ENCODE data around the gene TYROBP. TPM values are rescaled to one million over a fixed set of nuclear protein-coding genes. Genes with fewer than 3 reads are reported as not detected.
"Not testable (repeated sequence)": the region's sequence is repeated elsewhere in the genome, so short reads cannot be mapped to it uniquely, and the experiment has no call there.

Gene TYROBP
- total RNA-seq, 2 experiments from 2014 or later: 0.58 to 1.1 TPM

DNA sequence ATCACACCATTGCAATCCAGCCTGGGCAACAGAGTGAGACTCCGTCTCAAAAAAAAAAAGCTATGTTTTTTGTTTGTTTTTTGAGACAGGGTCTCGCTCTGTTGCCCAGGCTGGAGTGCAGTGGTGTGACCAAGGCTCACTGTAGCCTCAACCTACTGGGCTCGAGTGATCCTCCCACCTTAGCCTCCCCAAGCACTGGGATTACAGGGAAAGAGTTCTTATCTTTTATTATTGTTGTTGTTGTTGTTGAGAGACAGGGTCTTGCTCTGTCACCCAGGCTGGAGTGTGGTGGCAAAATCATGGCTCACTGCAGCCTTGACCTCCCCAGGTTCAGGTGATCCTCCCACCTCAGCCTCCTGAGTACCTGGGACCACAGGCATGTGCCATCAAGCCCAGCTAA is 16.3 kb downstream of the TYROBP start:
- H3K9me3 Mint-ChIP-seq, DNase-seq, H3K27me3 Mint-ChIP-seq, H3K27ac Mint-ChIP-seq, H3K4me3 Mint-ChIP-seq: not testable (repeated sequence)
- CTCF ChIA-PET: interaction anchor here (0.5 to 1.2 kb wide), 2 partner anchors 8 to 202 kb away, joined by 4 read pairs; no protein-coding TSS in a partner anchor
- H3K36me3 Mint-ChIP-seq (ENCODE audit: low read depth): peaks cover 72% of the 10 kb centered on the region
- H3K4me1 Mint-ChIP-seq: peaks cover 15% of the 10 kb centered on the region
- POLR2A ChIA-PET: interaction anchor here (0.6 to 1.3 kb wide), 3 partner anchors 11 to 39 kb away, joined by 4 to 5 read pairs (median 5); no protein-coding TSS in a partner anchor

DNA sequence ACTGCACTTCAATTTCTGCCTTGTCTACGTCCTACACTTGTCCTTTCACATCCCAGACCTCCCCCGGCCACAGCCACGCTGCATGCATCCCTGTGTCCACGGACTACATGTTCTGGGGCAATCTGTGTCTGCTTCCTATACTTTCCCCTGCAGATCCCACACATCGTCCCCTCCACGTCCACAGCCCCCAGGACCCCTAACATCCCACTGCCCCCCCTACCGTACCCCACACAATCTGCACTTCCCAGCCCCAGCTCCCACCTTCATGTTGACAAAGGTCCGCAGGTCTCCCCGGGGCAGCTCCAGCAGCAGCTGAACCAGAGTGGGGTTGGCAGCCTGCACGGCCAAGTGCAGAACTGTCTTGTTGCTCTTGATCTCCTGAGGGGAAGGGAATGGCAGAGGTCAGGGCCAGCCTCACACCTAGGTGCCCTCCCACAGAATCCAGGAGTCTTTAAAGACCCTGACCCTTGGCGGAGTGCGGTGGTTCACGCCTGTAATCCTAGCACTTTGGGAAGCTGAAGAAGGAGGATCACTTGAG is 17.9 kb downstream of the TYROBP start:
- H3K27me3 Mint-ChIP-seq: no peaks in the 10 kb centered on the region
- peaks cover 7% of the 10 kb centered on the region for H3K4me1 Mint-ChIP-seq
- DNase-seq: no peak
- ChIA-PET CTCF (no interaction called here), POLR2A (no interaction called here)
- no peak overlapping the region for H3K4me3 Mint-ChIP-seq
- no peaks in the 10 kb centered on the region for H3K9me3 Mint-ChIP-seq
- H3K27ac Mint-ChIP-seq: no peak overlapping the region
- H3K36me3 Mint-ChIP-seq (ENCODE audit: low read depth): peaks cover 71% of the 10 kb centered on the region

DNA sequence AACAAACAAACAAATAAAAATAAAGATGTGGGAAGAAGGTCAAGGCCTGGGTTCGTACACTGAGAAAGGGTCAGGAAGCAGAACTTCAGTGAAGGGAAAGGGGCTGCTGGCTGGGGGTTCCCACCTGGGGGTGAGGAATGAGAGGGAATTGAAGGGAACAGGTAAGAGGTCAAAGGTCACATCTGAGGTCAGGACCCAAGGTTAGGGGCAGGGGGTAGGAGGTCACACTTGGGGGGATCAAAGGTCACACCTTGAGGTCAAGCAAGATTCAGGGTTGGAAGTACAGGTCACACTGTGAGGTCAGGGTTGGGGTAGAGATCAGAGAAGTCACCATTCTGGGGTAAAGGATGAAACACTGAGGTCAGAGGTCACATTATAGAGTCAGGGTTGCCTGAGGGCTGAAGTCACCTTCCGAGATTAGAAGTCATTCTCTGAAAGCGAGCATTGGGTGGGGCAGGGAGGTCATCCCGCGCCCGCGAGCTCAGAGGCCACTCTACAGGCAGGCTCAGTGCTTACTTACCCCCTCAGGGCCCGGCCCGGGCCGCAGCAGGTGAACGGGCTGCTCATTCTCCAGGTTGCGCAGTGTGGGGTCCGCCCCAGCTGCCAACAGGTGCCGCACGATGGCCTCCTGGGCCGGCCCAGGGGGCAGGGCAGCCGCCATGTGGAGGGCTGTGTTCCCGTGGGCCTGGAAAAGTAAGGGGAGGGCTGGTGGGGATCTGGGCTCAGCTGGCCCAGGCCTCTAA is 18.6 kb downstream of the TYROBP start:
- H3K4me3 Mint-ChIP-seq: no peak overlapping the region
- no peaks in the 10 kb centered on the region for H3K27me3 Mint-ChIP-seq
- peaks cover 5% of the 10 kb centered on the region for H3K4me1 Mint-ChIP-seq
- ChIA-PET POLR2A (no interaction called here), CTCF (no interaction called here)
- no peak overlapping the region for H3K27ac Mint-ChIP-seq
- no peaks in the 10 kb centered on the region for H3K9me3 Mint-ChIP-seq
- no peak for DNase-seq
- H3K36me3 Mint-ChIP-seq (ENCODE audit: low read depth): peaks cover 69% of the 10 kb centered on the region

GRCh38 chr19:35888398-35888797 is 19.7 kb downstream of the TYROBP start:
- CTCF ChIA-PET: no interaction called here
- no peak for DNase-seq
- peaks cover 59% of the 10 kb centered on the region for H3K36me3 Mint-ChIP-seq (ENCODE audit: low read depth)
- H3K4me3 Mint-ChIP-seq: no peak overlapping the region
- H3K27ac Mint-ChIP-seq: no peak overlapping the region
- no peaks in the 10 kb centered on the region for H3K27me3 Mint-ChIP-seq
- no peaks in the 10 kb centered on the region for H3K9me3 Mint-ChIP-seq
- peaks cover 5% of the 10 kb centered on the region for H3K4me1 Mint-ChIP-seq
- POLR2A ChIA-PET: no interaction called here

GRCh38 chr19:35887197-35887596 is 20.9 kb downstream of the TYROBP start:
- peaks cover 4% of the 10 kb centered on the region for H3K4me1 Mint-ChIP-seq
- POLR2A ChIA-PET: interaction anchor here (0.7 kb wide), 1 partner anchor 44 kb away, joined by 3 read pairs; no protein-coding TSS in a partner anchor

DNA sequence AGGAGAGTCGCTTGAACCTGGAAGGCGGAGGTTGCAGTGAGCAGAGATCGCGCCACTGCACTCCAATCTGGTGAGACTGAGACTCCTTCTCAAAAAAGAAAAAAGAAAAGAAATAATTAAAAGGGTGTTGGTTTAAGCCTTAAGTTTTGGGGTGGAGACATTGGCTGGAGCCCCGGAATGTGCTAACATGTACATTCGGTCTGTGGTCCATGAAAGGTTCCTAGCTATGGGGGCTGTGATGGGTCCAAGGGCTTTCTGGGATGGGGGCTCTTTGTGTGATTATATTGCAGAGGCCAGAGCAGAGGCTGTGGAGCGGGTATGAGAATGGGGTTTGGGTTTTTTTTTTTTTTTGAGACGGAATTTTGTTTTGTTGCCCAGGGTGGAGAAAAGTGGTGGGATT is 22.2 kb downstream of the TYROBP start:
- no peaks in the 10 kb centered on the region for H3K27me3 Mint-ChIP-seq
- H3K4me1 Mint-ChIP-seq: peaks cover 5% of the 10 kb centered on the region
- no peak for DNase-seq
- H3K27ac Mint-ChIP-seq: no peak overlapping the region
- no peaks in the 10 kb centered on the region for H3K9me3 Mint-ChIP-seq
- POLR2A ChIA-PET: interaction anchor here (1.0 to 4.9 kb wide), 2 partner anchors 23 to 46 kb away, joined by 3 to 38 read pairs; partner anchors contain the start of gene TYROBP
- CTCF ChIA-PET: no interaction called here
- peaks cover 45% of the 10 kb centered on the region for H3K36me3 Mint-ChIP-seq (ENCODE audit: low read depth)
- no peak overlapping the region for H3K4me3 Mint-ChIP-seq

More at GRCh38 chr19:35887197-35887596, 20.9 kb downstream of the TYROBP start:
- Mint-ChIP-seq H3K36me3 (ENCODE audit: low read depth) (peaks cover 49% of the 10 kb centered on the region), H3K27me3 (no peaks in the 10 kb centered on the region), H3K27ac (no peak overlapping the region), H3K4me3 (no peak overlapping the region), H3K9me3 (no peaks in the 10 kb centered on the region)
- CTCF ChIA-PET: no interaction called here
- DNase-seq: no peak

DNA sequence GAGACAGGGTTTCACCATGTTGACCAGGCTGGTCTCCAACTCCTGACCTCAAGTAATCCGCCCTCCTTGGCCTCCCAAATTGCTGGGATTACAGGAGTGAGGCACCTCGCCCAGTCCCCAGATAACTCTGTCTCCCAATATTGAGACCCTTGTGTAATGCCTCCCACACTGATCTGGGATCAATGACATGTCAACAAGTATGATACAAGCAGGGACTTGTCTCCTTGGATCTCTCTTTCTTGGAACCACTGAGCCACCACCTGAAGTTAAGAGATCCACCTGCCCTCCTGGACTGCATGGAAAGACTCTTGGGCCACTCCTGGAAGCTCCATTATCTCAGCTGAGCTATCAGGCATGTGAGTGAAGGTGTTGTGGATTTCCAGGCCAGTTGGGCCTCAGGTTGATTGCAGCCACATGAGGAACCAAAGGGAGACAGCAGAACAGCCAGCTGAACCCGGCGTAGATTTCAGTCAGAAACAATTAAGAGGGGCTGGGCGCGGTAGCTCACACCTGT is 22.8 kb downstream of the TYROBP start:
- H3K9me3 Mint-ChIP-seq: no peaks in the 10 kb centered on the region
- CTCF ChIA-PET: interaction anchor here (7.3 kb wide), 1 partner anchor 46 kb away, joined by 120 read pairs; no protein-coding TSS in a partner anchor

DNA sequence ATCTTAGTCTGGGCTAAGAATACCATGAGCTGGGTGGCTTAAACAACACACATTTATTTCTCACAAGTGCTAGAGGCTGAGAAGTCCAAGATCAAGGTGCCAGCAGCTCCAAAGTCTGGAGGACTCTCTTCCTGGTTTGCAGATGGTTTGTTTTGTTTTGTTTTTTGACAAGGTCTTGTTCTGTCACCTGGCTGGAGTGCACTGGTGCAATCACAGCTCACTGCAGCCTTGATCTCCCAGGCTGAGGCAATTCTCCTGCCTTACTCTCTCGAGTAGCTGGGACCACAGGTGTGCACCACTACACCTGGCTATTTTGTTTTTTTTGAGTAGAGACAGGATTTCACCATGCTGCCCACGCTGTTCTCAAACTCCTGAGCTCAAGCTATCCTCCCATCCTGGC is 24.2 kb downstream of the TYROBP start:
- Mint-ChIP-seq H3K27ac (no peak overlapping the region), H3K27me3 (peaks cover 8% of the 10 kb centered on the region), H3K9me3 (no peaks in the 10 kb centered on the region), H3K4me3 (no peak overlapping the region), H3K36me3 (ENCODE audit: low read depth) (peaks cover 30% of the 10 kb centered on the region), H3K4me1 (peaks cover 12% of the 10 kb centered on the region)
- ChIA-PET POLR2A (interaction anchor here (1.2 to 4.9 kb wide), 5 partner anchors 9 to 48 kb away, joined by 3 to 38 read pairs (median 4); partner anchors contain the start of gene NFKBID), CTCF (interaction anchor here (0.7 to 7.3 kb wide), 5 partner anchors 9 to 193 kb away, joined by 3 to 120 read pairs (median 4); no protein-coding TSS in a partner anchor)
- no peak for DNase-seq

More for the DNA sequence above, 22.8 kb downstream of the TYROBP start:
- H3K27ac Mint-ChIP-seq: no peak overlapping the region
- no peak for DNase-seq
- peaks cover 41% of the 10 kb centered on the region for H3K36me3 Mint-ChIP-seq (ENCODE audit: low read depth)
- H3K27me3 Mint-ChIP-seq: no peaks in the 10 kb centered on the region
- peaks cover 4% of the 10 kb centered on the region for H3K4me1 Mint-ChIP-seq
- no peak overlapping the region for H3K4me3 Mint-ChIP-seq
- POLR2A ChIA-PET: interaction anchor here (1.0 to 4.9 kb wide), 2 partner anchors 23 to 46 kb away, joined by 3 to 38 read pairs; partner anchors contain the start of gene TYROBP

DNA sequence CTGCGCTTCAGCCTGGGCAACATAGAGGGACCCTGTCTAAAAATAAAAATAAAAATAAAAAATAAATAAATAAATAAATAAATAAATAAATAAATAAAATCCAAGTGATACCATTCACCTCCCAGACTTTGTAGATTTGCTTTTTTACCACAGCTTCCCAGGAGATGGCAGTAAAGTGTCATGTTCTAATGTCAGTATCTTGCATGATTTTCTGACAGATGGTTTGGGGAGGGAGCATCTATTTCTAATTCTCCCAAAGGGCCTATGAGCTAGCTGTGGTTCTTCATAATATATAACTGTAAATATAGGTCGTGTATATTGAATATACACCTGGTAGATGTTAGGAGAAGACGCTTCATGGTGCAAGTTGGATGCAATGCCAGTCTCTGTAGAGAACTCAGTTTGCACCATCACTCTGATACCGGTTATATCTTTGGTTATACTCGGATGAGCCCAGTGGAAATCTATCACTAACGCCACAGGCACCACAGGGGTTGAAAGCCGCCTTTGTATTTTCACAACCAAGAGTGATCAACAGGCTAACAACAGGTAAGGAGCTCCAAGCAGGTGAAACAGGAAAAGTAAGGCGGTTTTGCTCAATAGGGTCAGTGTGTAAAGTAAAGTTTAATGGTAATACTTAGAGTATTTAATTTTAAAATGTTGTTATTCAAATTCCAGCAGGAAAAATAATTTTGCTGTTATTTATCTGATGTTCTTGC is 25.8 kb downstream of the TYROBP start:
- DNase-seq: peak; percentile 37
- Mint-ChIP-seq H3K4me1 (peaks cover 12% of the 10 kb centered on the region), H3K9me3 (no peaks in the 10 kb centered on the region), H3K27me3 (peaks cover 15% of the 10 kb centered on the region), H3K4me3 (no peak overlapping the region), H3K27ac (no peak overlapping the region), H3K36me3 (ENCODE audit: low read depth) (peaks cover 15% of the 10 kb centered on the region)
- POLR2A ChIA-PET: interaction anchor here (1.1 to 4.9 kb wide), 6 partner anchors 10 to 49 kb away, joined by 3 to 38 read pairs (median 6); partner anchors contain the start of gene NFKBID
- CTCF ChIA-PET: interaction anchor here (0.9 to 7.3 kb wide), 11 partner anchors 10 to 192 kb away, joined by 3 to 120 read pairs (median 4); partner anchors contain the start of genes ALKBH6 and THAP8

DNA sequence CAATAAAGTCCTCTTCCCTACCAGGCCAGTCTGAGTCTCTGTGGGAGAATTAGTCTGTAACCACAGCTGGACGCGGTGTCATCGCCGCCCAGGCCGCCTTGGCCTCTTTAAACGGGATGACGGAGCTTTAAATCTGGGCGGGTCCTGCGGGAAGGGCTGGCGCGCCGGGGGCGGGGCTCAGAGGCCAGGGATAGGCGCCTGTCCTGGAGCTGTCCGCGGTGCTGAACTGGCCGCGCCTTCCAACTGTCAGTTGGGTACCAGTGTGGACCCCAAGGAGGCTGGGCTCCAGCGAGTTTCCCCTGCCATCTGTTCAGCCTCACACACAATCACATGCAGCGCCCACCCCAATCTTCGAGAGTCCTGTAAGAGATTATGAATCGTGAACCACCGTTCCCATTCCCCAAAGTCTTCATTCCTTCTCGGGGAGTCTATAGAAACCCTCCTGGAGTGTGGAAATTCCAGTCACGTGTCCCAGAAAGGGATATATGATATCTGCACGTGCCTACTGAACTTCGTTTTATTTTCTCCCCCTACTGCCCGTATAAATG is 28.3 kb downstream of the TYROBP start:
- Mint-ChIP-seq H3K36me3 (ENCODE audit: low read depth) (no peaks in the 10 kb centered on the region), H3K27me3 (peaks cover 15% of the 10 kb centered on the region), H3K4me3 (no peak overlapping the region), H3K4me1 (peaks cover 12% of the 10 kb centered on the region), H3K27ac (no peak overlapping the region), H3K9me3 (no peaks in the 10 kb centered on the region)
- peak; percentile 88 for DNase-seq
- ChIA-PET POLR2A (interaction anchor here (0.6 to 1.6 kb wide), 7 partner anchors 10 to 166 kb away, joined by 3 to 6 read pairs (median 3); partner anchors contain the start of gene IGFLR1), CTCF (interaction anchor here (0.5 to 7.3 kb wide), 6 partner anchors 13 to 180 kb away, joined by 3 to 120 read pairs (median 3); no protein-coding TSS in a partner anchor)

GRCh38 chr19:35879068-35879467 is 29.0 kb downstream of the TYROBP start:
- no peaks in the 10 kb centered on the region for H3K36me3 Mint-ChIP-seq (ENCODE audit: low read depth)
- peaks cover 12% of the 10 kb centered on the region for H3K4me1 Mint-ChIP-seq
- POLR2A ChIA-PET: interaction anchor here (1.1 to 1.6 kb wide), 5 partner anchors 20 to 165 kb away, joined by 3 to 6 read pairs (median 3); partner anchors contain the start of gene IGFLR1
- H3K27ac Mint-ChIP-seq: no peak overlapping the region
- no peak for DNase-seq
- peaks cover 15% of the 10 kb centered on the region for H3K27me3 Mint-ChIP-seq
- no peak overlapping the region for H3K4me3 Mint-ChIP-seq
- H3K9me3 Mint-ChIP-seq: no peaks in the 10 kb centered on the region
- CTCF ChIA-PET: interaction anchor here (0.6 to 7.3 kb wide), 4 partner anchors 52 to 180 kb away, joined by 3 to 120 read pairs (median 4); no protein-coding TSS in a partner anchor

DNA sequence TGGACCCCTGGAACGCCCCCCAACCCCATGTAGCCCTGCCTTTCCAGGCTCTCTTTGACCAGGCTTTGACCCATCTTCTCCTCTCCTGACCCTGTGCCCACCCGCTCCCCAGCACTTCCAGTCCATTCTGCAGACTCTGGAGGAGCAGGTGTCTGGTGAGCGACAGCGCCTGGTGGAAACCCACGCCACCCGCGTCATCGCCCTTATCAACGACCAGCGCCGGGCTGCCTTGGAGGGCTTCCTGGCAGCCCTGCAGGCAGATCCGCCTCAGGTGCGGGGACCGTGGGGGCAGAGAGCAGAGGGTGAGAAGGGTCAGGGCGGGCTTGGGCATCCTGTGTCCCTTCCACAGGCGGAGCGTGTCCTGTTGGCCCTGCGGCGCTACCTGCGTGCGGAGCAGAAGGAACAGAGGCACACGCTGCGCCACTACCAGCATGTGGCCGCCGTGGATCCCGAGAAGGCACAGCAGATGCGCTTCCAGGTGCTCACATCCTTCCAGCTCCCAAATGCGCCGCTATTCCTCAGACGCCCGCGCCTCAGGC is 33.6 kb downstream of the TYROBP start:
- Mint-ChIP-seq H3K4me1 (peaks cover 9% of the 10 kb centered on the region), H3K27ac (no peak overlapping the region), H3K9me3 (no peaks in the 10 kb centered on the region), H3K4me3 (no peak overlapping the region), H3K27me3 (peaks cover 14% of the 10 kb centered on the region), H3K36me3 (ENCODE audit: low read depth) (no peaks in the 10 kb centered on the region)
- ChIA-PET CTCF (no interaction called here), POLR2A (no interaction called here)
- DNase-seq: no peak
